ENCODE results near the gene LACTBL1.

Gene LACTBL1

GRCh38 chr1:22910986-22911651 lies 61.5 kb downstream of the LACTBL1 start:
- DNase-seq, result no peak

GRCh38 chr1:22910286-22910685 lies 62.4 kb downstream of the LACTBL1 start:
- DNase-seq, result no peak

GRCh38 chr1:22908880-22909426 lies 63.7 kb downstream of the LACTBL1 start:
- no peak for DNase-seq

DNA sequence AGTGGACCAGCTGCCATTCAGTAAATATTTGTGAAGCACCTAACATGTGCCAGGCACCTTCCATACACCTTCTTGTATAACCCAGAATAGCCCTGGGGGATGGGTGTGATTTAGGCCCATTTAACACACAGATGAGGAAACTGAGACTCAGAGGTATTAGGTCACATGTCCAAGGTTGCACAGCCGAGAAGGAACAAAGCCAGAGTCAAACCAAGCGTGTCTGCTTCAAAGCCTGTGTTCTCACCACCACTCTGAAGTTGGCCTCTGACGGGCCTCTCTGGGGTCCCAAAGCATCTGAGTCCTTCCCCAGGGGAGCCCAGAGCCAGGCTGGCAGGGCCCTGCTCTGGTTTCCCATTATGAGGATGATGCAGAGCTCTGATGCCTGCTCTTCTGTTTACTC lies 65.1 kb downstream of the LACTBL1 start:
- no peak for DNase-seq

DNA sequence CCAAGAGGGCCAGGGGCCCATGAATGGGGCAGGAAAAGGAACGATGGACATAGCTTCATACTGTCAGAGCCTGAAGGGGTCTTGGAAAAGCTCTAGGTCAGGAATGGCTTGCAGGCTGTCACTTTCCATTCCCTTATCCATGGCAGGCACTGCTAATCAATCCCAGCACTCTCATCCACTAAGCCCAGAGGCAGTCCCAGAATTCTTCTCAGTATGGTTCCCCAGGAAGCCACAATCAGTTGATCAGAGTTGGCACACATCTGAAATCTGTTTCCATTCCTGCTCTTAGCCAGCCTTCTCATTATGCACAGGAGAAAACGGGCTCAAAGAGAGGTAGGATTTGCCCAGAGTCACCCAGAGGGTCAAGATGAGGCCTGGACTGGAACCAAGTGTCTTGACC lies 65.7 kb downstream of the LACTBL1 start:
- DNase-seq, result no peak

- no peak for DNase-seq
Measured at GRCh38 chr1:22903113-22903512, 69.6 kb downstream of the LACTBL1 start.
